Measurements from ENCODE around the gene BAIAP2L1. TPM values are rescaled to one million over a fixed set of nuclear protein-coding genes. Genes with fewer than 3 reads are reported as not detected.

The BAIAP2L1 gene
- total RNA-seq, 4 donors from 2014 or later = 15.3 to 28.2 (median 19.8) TPM

DNA sequence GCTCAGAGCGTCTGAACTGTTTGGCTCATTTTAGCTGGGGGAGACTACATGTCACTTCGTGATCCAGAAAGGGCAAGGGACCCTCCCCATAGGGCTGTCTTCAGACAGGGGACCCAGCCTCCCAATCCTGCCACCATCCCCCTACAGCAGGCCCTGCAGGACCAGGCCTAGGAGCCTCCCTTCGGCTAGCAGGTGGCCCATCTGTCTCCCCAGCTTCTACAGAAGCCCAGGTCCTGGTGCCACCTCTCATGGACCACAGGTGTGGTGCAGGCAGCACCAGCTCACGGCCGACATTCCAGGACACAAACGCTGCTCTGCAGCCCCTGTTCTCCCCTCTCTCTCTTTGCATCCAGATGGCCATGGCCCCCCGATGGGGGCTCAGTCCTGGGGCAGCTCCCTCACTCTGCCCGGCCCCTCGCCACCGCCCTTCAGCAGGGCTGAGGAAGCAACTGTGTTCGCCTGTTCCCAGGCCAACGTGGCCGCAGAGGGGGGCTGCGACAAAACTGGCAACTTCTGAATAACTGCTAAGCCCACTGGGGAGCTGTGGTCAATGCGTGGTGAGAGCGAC lies 159.1 kb downstream of the BAIAP2L1 start:
- no peak for TF ChIP-seq POLR2A (IDR thresholded peaks at IDR 0.05)
- TF ChIP-seq, protein P1, sequence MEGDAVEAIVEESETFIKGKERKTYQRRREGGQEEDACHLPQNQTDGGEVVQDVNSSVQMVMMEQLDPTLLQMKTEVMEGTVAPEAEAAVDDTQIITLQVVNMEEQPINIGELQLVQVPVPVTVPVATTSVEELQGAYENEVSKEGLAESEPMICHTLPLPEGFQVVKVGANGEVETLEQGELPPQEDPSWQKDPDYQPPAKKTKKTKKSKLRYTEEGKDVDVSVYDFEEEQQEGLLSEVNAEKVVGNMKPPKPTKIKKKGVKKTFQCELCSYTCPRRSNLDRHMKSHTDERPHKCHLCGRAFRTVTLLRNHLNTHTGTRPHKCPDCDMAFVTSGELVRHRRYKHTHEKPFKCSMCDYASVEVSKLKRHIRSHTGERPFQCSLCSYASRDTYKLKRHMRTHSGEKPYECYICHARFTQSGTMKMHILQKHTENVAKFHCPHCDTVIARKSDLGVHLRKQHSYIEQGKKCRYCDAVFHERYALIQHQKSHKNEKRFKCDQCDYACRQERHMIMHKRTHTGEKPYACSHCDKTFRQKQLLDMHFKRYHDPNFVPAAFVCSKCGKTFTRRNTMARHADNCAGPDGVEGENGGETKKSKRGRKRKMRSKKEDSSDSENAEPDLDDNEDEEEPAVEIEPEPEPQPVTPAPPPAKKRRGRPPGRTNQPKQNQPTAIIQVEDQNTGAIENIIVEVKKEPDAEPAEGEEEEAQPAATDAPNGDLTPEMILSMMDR (IDR thresholded peaks at IDR 0.05) = no peak
- Histone ChIP-seq H3K9me3 (no peaks in the 10 kb centered on the region), H3K27me3 (no peaks in the 10 kb centered on the region), H3K4me1 (no peaks in the 10 kb centered on the region), H3K27ac (no peak overlapping the region), H3K4me3 (replicated peaks in 1 of 3) (no peak overlapping the region), H3K36me3 (peaks cover 0 to 6% of the 10 kb centered on the region in 2 donors)
- 79 to 90% methylated on average over 8 to 16 of the region's 16 CpGs for WGBS, 2 donors
- no peak for DNase-seq
- intact Hi-C loops (cut with DNase I) = loop anchor here (10.0 kb wide), 1 partner anchor 217 kb away; no protein-coding TSS in a partner anchor

Other genes starting within 250 kb of the BAIAP2L1 start
- gene BHLHA15, start 189.7 kb downstream of the BAIAP2L1 start, total RNA-seq = 1 to 10 TPM in 3 of 4 donors, not detected in 1; 1.2 to 8.7 (median 1.9) TPM
- 10 to 100 TPM; 19.6 to 61.8 (median 26.3) TPM for gene TECPR1, start 148.9 kb downstream of the BAIAP2L1 start, total RNA-seq
- 10 to 100 TPM; 23.5 to 51.9 (median 38.0) TPM for gene BRI3, start 119.4 kb downstream of the BAIAP2L1 start, total RNA-seq
- gene NPTX2, start 216.2 kb upstream of the BAIAP2L1 start, total RNA-seq = 1 to 10 TPM; 2.3 to 4.8 (median 3.6) TPM

Measured in thyroid gland (tissue), 4 donors.